ENCODE measurements around the gene RABAC1.

Gene RABAC1

GRCh38 chr19:41998246-41999020 lies 39.3 kb upstream of the RABAC1 start:
- H3K27ac ChIP-seq = peak overlapping the region; percentile 48; the same call in 1 of the 2 replicates
- peak; percentile 94 for TF ChIP-seq CTCF (conservative IDR thresholded peaks at IDR 0.05)

GRCh38 chr19:41997851-41998229 lies 38.7 kb upstream of the RABAC1 start:
- no peak overlapping the region for H3K27ac ChIP-seq
- no peak for TF ChIP-seq CTCF (conservative IDR thresholded peaks at IDR 0.05)

GRCh38 chr19:41997121-41997850 lies 38.2 kb upstream of the RABAC1 start:
- TF ChIP-seq CTCF (conservative IDR thresholded peaks at IDR 0.05) = no peak
- H3K27ac ChIP-seq = no peak overlapping the region

- no peak for TF ChIP-seq CTCF (conservative IDR thresholded peaks at IDR 0.05)
- H3K27ac ChIP-seq = no peak overlapping the region
Observed at GRCh38 chr19:41995959-41996797, 37.1 kb upstream of the RABAC1 start.

- no peak overlapping the region; the same call in 1 of the 2 replicates for H3K27ac ChIP-seq
- no peak for TF ChIP-seq CTCF (conservative IDR thresholded peaks at IDR 0.05)
Observed at GRCh38 chr19:41994994-41995958, 36.2 kb upstream of the RABAC1 start.

- TF ChIP-seq CTCF (conservative IDR thresholded peaks at IDR 0.05) = no peak
- H3K27ac ChIP-seq = peak overlapping the region; percentile 74; the same call in 1 of the 2 replicates
Observed at GRCh38 chr19:41994521-41994971, 35.4 kb upstream of the RABAC1 start.
